HEK293T (cell line): ENCODE results near the gene SUPT3H.

Experiments used
- BHLHE40 ChIP-seq: fragments of 450-650 bp; IDR thresholded peaks from 2 replicates; pipeline ENCODE4 v1.6.1; 2016; ENCODE audit warnings: mild to moderate bottlenecking, moderate library complexity, borderline replicate concordance
- FOXM1 ChIP-seq: fragments of 450-650 bp; IDR thresholded peaks from 2 replicates; pipeline ENCODE4 v1.6.1; 2017; ENCODE audit warnings: mild to moderate bottlenecking, borderline replicate concordance
- HDGF ChIP-seq: fragments of 450-650 bp; IDR thresholded peaks from 2 replicates; pipeline ENCODE4 v1.6.1; 2017; ENCODE audit warnings: antibody characterized with exemption, borderline replicate concordance
- TARDBP ChIP-seq: fragments of 450-650 bp; IDR thresholded peaks from 2 replicates; pipeline ENCODE4 v1.6.1; 2016

- TF ChIP-seq TARDBP (no peak), BHLHE40 (no peak), HDGF (no peak), FOXM1 (no peak)
Observed at GRCh38 chr6:45417436-45417835, 39.7 kb upstream of the SUPT3H start.
